Ishikawa (cell line): ENCODE data around the gene ACER2.

Experiments
- CEBPB ChIP-seq: IDR thresholded peaks from 2 replicates; pipeline ENCODE4 v1.6.1; 2012
- CREB1 ChIP-seq: IDR thresholded peaks from 2 replicates; pipeline ENCODE4 v1.6.1; 2012; ENCODE audit warnings: low read depth
- EGR1 ChIP-seq: IDR thresholded peaks from 2 replicates; pipeline ENCODE4 v1.6.1; 2012
- EP300 ChIP-seq: IDR thresholded peaks from 2 replicates; pipeline ENCODE4 v1.6.1; 2012; ENCODE audit warnings: borderline replicate concordance
- FOXM1 ChIP-seq: IDR thresholded peaks from 2 replicates; pipeline ENCODE4 v1.6.1; 2012; ENCODE audit warnings: low read depth, borderline replicate concordance
- MAX ChIP-seq: IDR thresholded peaks from 2 replicates; pipeline ENCODE4 v1.6.1; 2012
- NFIC ChIP-seq: IDR thresholded peaks from 2 replicates; pipeline ENCODE4 v1.6.1; 2012
- RAD21 ChIP-seq: IDR thresholded peaks from 2 replicates; pipeline ENCODE4 v1.6.1; 2012; ENCODE audit warnings: low read depth
- TAF1 ChIP-seq: IDR thresholded peaks from 2 replicates; pipeline ENCODE4 v1.6.1; 2012; ENCODE audit warnings: low read depth, mild to moderate bottlenecking
- TCF12 ChIP-seq: IDR thresholded peaks from 2 replicates; pipeline ENCODE4 v1.6.1; 2012; ENCODE audit warnings: low read depth
- TEAD4 ChIP-seq: IDR thresholded peaks from 2 replicates; pipeline ENCODE4 v1.6.1; 2012
- USF1 ChIP-seq: IDR thresholded peaks from 2 replicates; pipeline ENCODE4 v1.6.1; 2012
- YY1 ChIP-seq: IDR thresholded peaks from 2 replicates; pipeline ENCODE4 v1.6.1; 2012; ENCODE audit warnings: low read depth
- ZBTB7A ChIP-seq: IDR thresholded peaks from 2 replicates; pipeline ENCODE4 v1.6.1; 2012; ENCODE audit warnings: low read depth
- TF ChIP-seq, protein P1 (sequence below): IDR thresholded peaks from 2 replicates; pipeline ENCODE4 v1.6.1; 2012; ENCODE audit warnings: low read depth, mild to moderate bottlenecking

The ACER2 gene

GRCh38 chr9:19493174-19493811, 84.5 kb downstream of the ACER2 start:
- TF ChIP-seq, protein P1, sequence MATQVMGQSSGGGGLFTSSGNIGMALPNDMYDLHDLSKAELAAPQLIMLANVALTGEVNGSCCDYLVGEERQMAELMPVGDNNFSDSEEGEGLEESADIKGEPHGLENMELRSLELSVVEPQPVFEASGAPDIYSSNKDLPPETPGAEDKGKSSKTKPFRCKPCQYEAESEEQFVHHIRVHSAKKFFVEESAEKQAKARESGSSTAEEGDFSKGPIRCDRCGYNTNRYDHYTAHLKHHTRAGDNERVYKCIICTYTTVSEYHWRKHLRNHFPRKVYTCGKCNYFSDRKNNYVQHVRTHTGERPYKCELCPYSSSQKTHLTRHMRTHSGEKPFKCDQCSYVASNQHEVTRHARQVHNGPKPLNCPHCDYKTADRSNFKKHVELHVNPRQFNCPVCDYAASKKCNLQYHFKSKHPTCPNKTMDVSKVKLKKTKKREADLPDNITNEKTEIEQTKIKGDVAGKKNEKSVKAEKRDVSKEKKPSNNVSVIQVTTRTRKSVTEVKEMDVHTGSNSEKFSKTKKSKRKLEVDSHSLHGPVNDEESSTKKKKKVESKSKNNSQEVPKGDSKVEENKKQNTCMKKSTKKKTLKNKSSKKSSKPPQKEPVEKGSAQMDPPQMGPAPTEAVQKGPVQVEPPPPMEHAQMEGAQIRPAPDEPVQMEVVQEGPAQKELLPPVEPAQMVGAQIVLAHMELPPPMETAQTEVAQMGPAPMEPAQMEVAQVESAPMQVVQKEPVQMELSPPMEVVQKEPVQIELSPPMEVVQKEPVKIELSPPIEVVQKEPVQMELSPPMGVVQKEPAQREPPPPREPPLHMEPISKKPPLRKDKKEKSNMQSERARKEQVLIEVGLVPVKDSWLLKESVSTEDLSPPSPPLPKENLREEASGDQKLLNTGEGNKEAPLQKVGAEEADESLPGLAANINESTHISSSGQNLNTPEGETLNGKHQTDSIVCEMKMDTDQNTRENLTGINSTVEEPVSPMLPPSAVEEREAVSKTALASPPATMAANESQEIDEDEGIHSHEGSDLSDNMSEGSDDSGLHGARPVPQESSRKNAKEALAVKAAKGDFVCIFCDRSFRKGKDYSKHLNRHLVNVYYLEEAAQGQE: no peak
- TF ChIP-seq ZBTB7A: no peak
- TF ChIP-seq TAF1: no peak
- peak; percentile 75 for TF ChIP-seq RAD21
- no peak for TF ChIP-seq MAX

- TF ChIP-seq TAF1 (no peak), TCF12 (no peak), NFIC (no peak), ZBTB7A (no peak), EGR1 (no peak), EP300 (no peak), CEBPB (no peak), USF1 (no peak), TEAD4 (no peak), CREB1 (no peak), RAD21 (no peak), FOXM1 (no peak), YY1 (no peak), MAX (no peak)
- TF ChIP-seq, protein P1: no peak
Observed at GRCh38 chr9:19493876-19494275, 85.1 kb downstream of the ACER2 start.

DNA sequence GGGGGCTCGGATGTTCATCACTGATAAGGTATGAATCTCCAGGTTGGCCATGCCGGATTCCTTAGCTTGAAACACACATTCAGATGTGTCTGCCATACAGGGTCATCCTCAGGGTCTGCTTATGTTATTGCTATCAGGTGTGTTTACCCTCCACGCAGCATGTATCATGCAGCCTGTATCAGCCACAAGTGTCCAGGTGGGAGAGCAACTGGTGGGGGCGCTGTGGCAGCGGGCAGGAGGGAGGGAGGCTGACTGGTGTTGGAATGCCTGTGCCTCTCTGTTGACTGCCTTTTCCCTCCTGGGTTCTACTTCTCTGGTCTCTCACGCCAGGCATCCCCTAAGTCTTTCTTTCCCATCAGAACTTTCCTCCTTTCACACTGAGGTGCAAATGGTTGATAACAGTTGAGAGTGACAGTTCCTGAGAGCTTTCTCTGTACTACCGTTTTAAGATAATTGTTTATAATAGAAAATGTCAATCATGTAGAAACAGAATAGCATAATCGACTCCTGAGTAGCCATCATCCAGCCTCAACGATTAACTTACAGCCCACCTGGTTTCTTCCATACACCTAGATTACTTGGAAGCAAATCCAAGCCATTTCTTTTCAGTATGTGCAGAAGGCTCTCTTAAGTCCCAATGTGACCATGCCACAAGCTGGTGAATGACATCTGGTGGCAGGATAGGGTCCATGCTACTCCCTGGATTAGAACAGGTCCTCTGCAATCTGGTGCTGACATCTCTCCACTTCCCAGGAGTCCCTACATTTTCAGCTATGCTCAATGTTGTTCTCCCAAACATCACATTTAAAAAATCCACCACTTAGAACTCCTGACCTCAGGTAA, 86.6 kb downstream of the ACER2 start:
- TF ChIP-seq, protein P1: no peak
- TF ChIP-seq TCF12 (no peak), ZBTB7A (no peak), EGR1 (no peak), YY1 (no peak), TAF1 (no peak), MAX (no peak), FOXM1 (no peak), EP300 (no peak), RAD21 (no peak), CREB1 (no peak), USF1 (no peak), TEAD4 (no peak), CEBPB (no peak), NFIC (no peak)
